Measurements from ENCODE around the gene HDAC4. TPM values are rescaled to one million over a fixed set of nuclear protein-coding genes. Genes with fewer than 3 reads are reported as not detected.

Gene HDAC4
- total RNA-seq, 5 donors from 2014 or later (not counting 1 experiment from before 2014, with no cell fraction given) = 44.8 to 80.2 (median 60.9) TPM

- DNase-seq = no peak
- POLR2A ChIA-PET = no interaction called here
- Histone ChIP-seq H3K9me3 (no peaks in the 10 kb centered on the region), H3K36me3 (ENCODE audit: control insufficient read depth in 2 of 2, extremely low read depth in 1 of 2, insufficient read depth in 1 of 2, low read length in 1 of 2) (peaks cover 26 to 82% of the 10 kb centered on the region in 2 donors), H3K4me1 (ENCODE audit: control insufficient read depth in 1 of 2, extremely low read depth in 1 of 2, insufficient read depth in 2 of 2, low read length in 2 of 2) (peaks cover 0 to 27% of the 10 kb centered on the region in 2 experiments), H3K4me3 (ENCODE audit: control insufficient read depth in 1 of 2, extremely low read depth in 1 of 2, low read length in 1 of 2) (no peak overlapping the region), H3K27ac (ENCODE audit: low read length) (no peak overlapping the region), H3K27me3 (replicated peaks in 1 of 2; ENCODE audit: control insufficient read depth in 2 of 2, extremely low read depth in 1 of 2, insufficient read depth in 2 of 2, low read length in 1 of 2) (no peaks in the 10 kb centered on the region)
- Mint-ChIP-seq H3K9me3 (peaks cover 0 to 4% (median 3%) of the 10 kb centered on the region in 3 donors), H3K4me3 (no peak overlapping the region), H3K27ac (no peak overlapping the region), H3K4me1 (peaks cover 0 to 13% (median 4%) of the 10 kb centered on the region in 3 donors), H3K36me3 (peaks cover 70% of the 10 kb centered on the region), H3K27me3 (no peaks in the 10 kb centered on the region)
- CTCF ChIA-PET = no interaction called here
- 90% methylated on average over 8 of the region's 14 CpGs for WGBS (ENCODE audit: insufficient coverage)
- ATAC-seq (replicated peaks in 1 of 4) = no peak
Measured at GRCh38 chr2:239141021-239141760, 259.6 kb downstream of the HDAC4 start.

GRCh38 chr2:239140346-239141020, 260.3 kb downstream of the HDAC4 start:
- Mint-ChIP-seq H3K27ac (no peak overlapping the region), H3K4me1 (peaks cover 0 to 13% (median 4%) of the 10 kb centered on the region in 3 donors), H3K36me3 (peaks cover 74% of the 10 kb centered on the region), H3K4me3 (no peak overlapping the region), H3K27me3 (no peaks in the 10 kb centered on the region), H3K9me3 (peaks cover 0 to 4% (median 4%) of the 10 kb centered on the region in 3 donors)
- no peak for ATAC-seq (replicated peaks in 1 of 4)
- WGBS (ENCODE audit: insufficient coverage) = 96% methylated on average over 7 of the region's 23 CpGs
- Histone ChIP-seq H3K27me3 (replicated peaks in 1 of 2; ENCODE audit: control insufficient read depth in 2 of 2, extremely low read depth in 1 of 2, insufficient read depth in 2 of 2, low read length in 1 of 2) (no peaks in the 10 kb centered on the region), H3K4me3 (ENCODE audit: control insufficient read depth in 1 of 2, extremely low read depth in 1 of 2, low read length in 1 of 2) (no peak overlapping the region), H3K36me3 (ENCODE audit: control insufficient read depth in 2 of 2, extremely low read depth in 1 of 2, insufficient read depth in 1 of 2, low read length in 1 of 2) (peaks cover 26 to 81% of the 10 kb centered on the region in 2 donors), H3K9me3 (no peaks in the 10 kb centered on the region), H3K4me1 (ENCODE audit: control insufficient read depth in 1 of 2, extremely low read depth in 1 of 2, insufficient read depth in 2 of 2, low read length in 2 of 2) (peaks cover 0 to 27% of the 10 kb centered on the region in 2 experiments), H3K27ac (ENCODE audit: low read length) (no peak overlapping the region)
- ChIA-PET CTCF (no interaction called here), POLR2A (no interaction called here)
- DNase-seq = no peak

- DNase-seq (no peak), ATAC-seq (replicated peaks in 1 of 4) (no peak)
- POLR2A ChIA-PET = no interaction called here
- H3K27me3 ChIP-seq (replicated peaks in 1 of 2; ENCODE audit: control insufficient read depth in 2 of 2, extremely low read depth in 1 of 2, insufficient read depth in 2 of 2, low read length in 1 of 2) = no peaks in the 10 kb centered on the region
- CTCF ChIA-PET = no interaction called here
- Mint-ChIP-seq H3K4me3 (no peak overlapping the region), H3K9me3 (peaks cover 0 to 4% (median 4%) of the 10 kb centered on the region in 3 donors), H3K27me3 (no peaks in the 10 kb centered on the region), H3K27ac (no peak overlapping the region), H3K36me3 (peaks cover 75% of the 10 kb centered on the region), H3K4me1 (peaks cover 0 to 13% (median 3%) of the 10 kb centered on the region in 3 donors)
- no peak overlapping the region for H3K27ac ChIP-seq (ENCODE audit: low read length)
- no peaks in the 10 kb centered on the region for H3K9me3 ChIP-seq
- peaks cover 26 to 82% of the 10 kb centered on the region in 2 donors for H3K36me3 ChIP-seq (ENCODE audit: control insufficient read depth in 2 of 2, extremely low read depth in 1 of 2, insufficient read depth in 1 of 2, low read length in 1 of 2)
- peaks cover 0 to 27% of the 10 kb centered on the region in 2 experiments for H3K4me1 ChIP-seq (ENCODE audit: control insufficient read depth in 1 of 2, extremely low read depth in 1 of 2, insufficient read depth in 2 of 2, low read length in 2 of 2)
- 98% methylated on average over 23 of the region's 29 CpGs for WGBS (ENCODE audit: insufficient coverage)
- no peak overlapping the region for H3K4me3 ChIP-seq (ENCODE audit: control insufficient read depth in 1 of 2, extremely low read depth in 1 of 2, low read length in 1 of 2)
Measured at GRCh38 chr2:239139566-239139965, 261.3 kb downstream of the HDAC4 start.

GRCh38 chr2:239139101-239139500, 261.7 kb downstream of the HDAC4 start:
- DNase-seq (no peak), ATAC-seq (replicated peaks in 1 of 4) (no peak)
- peaks cover 0 to 4% (median 4%) of the 10 kb centered on the region in 3 donors for H3K9me3 Mint-ChIP-seq
- H3K27ac ChIP-seq (ENCODE audit: low read length) = no peak overlapping the region
- H3K4me1 ChIP-seq (ENCODE audit: control insufficient read depth in 1 of 2, extremely low read depth in 1 of 2, insufficient read depth in 2 of 2, low read length in 2 of 2) = peaks cover 0 to 24% of the 10 kb centered on the region in 2 experiments
- H3K4me3 ChIP-seq (ENCODE audit: control insufficient read depth in 1 of 2, extremely low read depth in 1 of 2, low read length in 1 of 2) = no peak overlapping the region
- WGBS (ENCODE audit: insufficient coverage) = 97% methylated on average over 13 of the region's 16 CpGs
- H3K27ac Mint-ChIP-seq = no peak overlapping the region
- peaks cover 78% of the 10 kb centered on the region for H3K36me3 Mint-ChIP-seq
- no peaks in the 10 kb centered on the region for H3K27me3 ChIP-seq (replicated peaks in 1 of 2; ENCODE audit: control insufficient read depth in 2 of 2, extremely low read depth in 1 of 2, insufficient read depth in 2 of 2, low read length in 1 of 2)
- ChIA-PET POLR2A (no interaction called here), CTCF (no interaction called here)
- peaks cover 26 to 82% of the 10 kb centered on the region in 2 donors for H3K36me3 ChIP-seq (ENCODE audit: control insufficient read depth in 2 of 2, extremely low read depth in 1 of 2, insufficient read depth in 1 of 2, low read length in 1 of 2)
- H3K27me3 Mint-ChIP-seq = no peaks in the 10 kb centered on the region
- H3K9me3 ChIP-seq = no peaks in the 10 kb centered on the region
- H3K4me3 Mint-ChIP-seq = no peak overlapping the region
- H3K4me1 Mint-ChIP-seq = peaks cover 0 to 13% (median 3%) of the 10 kb centered on the region in 3 donors

GRCh38 chr2:239138610-239139009, 262.2 kb downstream of the HDAC4 start:
- H3K4me1 Mint-ChIP-seq = peaks cover 0 to 13% (median 3%) of the 10 kb centered on the region in 3 donors
- DNase-seq (no peak), ATAC-seq (replicated peaks in 1 of 4) (no peak)
- Histone ChIP-seq H3K4me3 (ENCODE audit: control insufficient read depth in 1 of 2, extremely low read depth in 1 of 2, low read length in 1 of 2) (no peak overlapping the region), H3K27ac (ENCODE audit: low read length) (no peak overlapping the region), H3K36me3 (ENCODE audit: control insufficient read depth in 2 of 2, extremely low read depth in 1 of 2, insufficient read depth in 1 of 2, low read length in 1 of 2) (peaks cover 26 to 82% of the 10 kb centered on the region in 2 donors), H3K9me3 (no peaks in the 10 kb centered on the region), H3K4me1 (ENCODE audit: control insufficient read depth in 1 of 2, extremely low read depth in 1 of 2, insufficient read depth in 2 of 2, low read length in 2 of 2) (peaks cover 0 to 19% of the 10 kb centered on the region in 2 experiments), H3K27me3 (replicated peaks in 1 of 2; ENCODE audit: control insufficient read depth in 2 of 2, extremely low read depth in 1 of 2, insufficient read depth in 2 of 2, low read length in 1 of 2) (no peaks in the 10 kb centered on the region)
- no peaks in the 10 kb centered on the region for H3K27me3 Mint-ChIP-seq
- peaks cover 0 to 4% (median 4%) of the 10 kb centered on the region in 3 donors for H3K9me3 Mint-ChIP-seq
- ChIA-PET POLR2A (no interaction called here), CTCF (no interaction called here)
- H3K4me3 Mint-ChIP-seq = no peak overlapping the region
- no peak overlapping the region for H3K27ac Mint-ChIP-seq
- WGBS (ENCODE audit: insufficient coverage) = 96% methylated on average over 8 of the region's 15 CpGs
- peaks cover 79% of the 10 kb centered on the region for H3K36me3 Mint-ChIP-seq

- Mint-ChIP-seq H3K27me3 (no peaks in the 10 kb centered on the region), H3K36me3 (peaks cover 78% of the 10 kb centered on the region), H3K9me3 (peaks cover 0 to 4% (median 4%) of the 10 kb centered on the region in 3 donors), H3K27ac (no peak overlapping the region), H3K4me1 (peaks cover 0 to 13% (median 3%) of the 10 kb centered on the region in 3 donors), H3K4me3 (no peak overlapping the region)
- ATAC-seq (replicated peaks in 1 of 4) (no peak), DNase-seq (peak in 1 of 35 experiments; percentile 39)
- Histone ChIP-seq H3K9me3 (no peaks in the 10 kb centered on the region), H3K36me3 (ENCODE audit: control insufficient read depth in 2 of 2, extremely low read depth in 1 of 2, insufficient read depth in 1 of 2, low read length in 1 of 2) (peaks cover 26 to 80% of the 10 kb centered on the region in 2 donors), H3K4me3 (ENCODE audit: control insufficient read depth in 1 of 2, extremely low read depth in 1 of 2, low read length in 1 of 2) (no peak overlapping the region), H3K4me1 (ENCODE audit: control insufficient read depth in 1 of 2, extremely low read depth in 1 of 2, insufficient read depth in 2 of 2, low read length in 2 of 2) (peaks cover 0 to 17% of the 10 kb centered on the region in 2 experiments), H3K27me3 (replicated peaks in 1 of 2; ENCODE audit: control insufficient read depth in 2 of 2, extremely low read depth in 1 of 2, insufficient read depth in 2 of 2, low read length in 1 of 2) (no peaks in the 10 kb centered on the region), H3K27ac (ENCODE audit: low read length) (peak overlapping the region; percentile 14)
- WGBS (ENCODE audit: insufficient coverage) = no CpG with 5 or more reads among the region's 3 CpGs
- ChIA-PET POLR2A (no interaction called here), CTCF (no interaction called here)
Measured at GRCh38 chr2:239137898-239138283, 262.9 kb downstream of the HDAC4 start.

Data from T-cell (primary cell).